PC-3 (cell line): ENCODE measurements around the gene CPVL.

Source experiments
- EZH2 ChIP-seq: fragments of 300-600 bp; sonication (generic); IDR thresholded peaks from one replicate; pipeline ENCODE4 v1.6.1; 2017; ENCODE audit warnings: antibody characterized with exemption, mild to moderate bottlenecking, low read length; ENCODE audit not compliant: unreplicated experiment
- EZH2phosphoT487 ChIP-seq: fragments of 300-600 bp; sonication (generic); IDR thresholded peaks from 2 replicates; pipeline ENCODE4 v1.6.1; 2018; ENCODE audit warnings: mild to moderate bottlenecking, antibody characterized with exemption, low read length, borderline replicate concordance
- TF ChIP-seq, protein P1 (sequence below): fragments of 300-600 bp; sonication (generic); conservative IDR thresholded peaks from 2 replicates; pipeline ENCODE4 v1.5.1; 2017; ENCODE audit warnings: antibody characterized with exemption, low read depth, mild to moderate bottlenecking, low read length

DNA sequence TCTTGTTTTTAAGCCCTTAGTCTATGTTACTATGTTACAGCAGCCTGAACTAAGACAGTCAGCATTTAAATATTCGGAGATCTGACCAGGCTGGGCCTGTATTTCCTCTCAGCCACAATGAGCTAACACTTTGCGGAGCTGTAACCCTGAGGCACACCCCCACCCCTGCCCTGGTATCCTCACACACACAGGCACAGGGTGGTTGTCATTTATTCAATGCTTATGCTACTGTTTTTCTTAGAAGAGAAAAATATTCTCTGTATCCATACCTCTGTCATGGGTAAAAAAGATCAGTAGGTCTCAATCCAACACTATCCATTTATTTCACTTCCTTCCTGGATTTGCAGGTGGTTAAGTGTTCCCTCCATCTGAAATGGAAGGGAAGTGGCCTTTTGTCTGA is 107.9 kb downstream of the CPVL start:
- TF ChIP-seq, protein P1, sequence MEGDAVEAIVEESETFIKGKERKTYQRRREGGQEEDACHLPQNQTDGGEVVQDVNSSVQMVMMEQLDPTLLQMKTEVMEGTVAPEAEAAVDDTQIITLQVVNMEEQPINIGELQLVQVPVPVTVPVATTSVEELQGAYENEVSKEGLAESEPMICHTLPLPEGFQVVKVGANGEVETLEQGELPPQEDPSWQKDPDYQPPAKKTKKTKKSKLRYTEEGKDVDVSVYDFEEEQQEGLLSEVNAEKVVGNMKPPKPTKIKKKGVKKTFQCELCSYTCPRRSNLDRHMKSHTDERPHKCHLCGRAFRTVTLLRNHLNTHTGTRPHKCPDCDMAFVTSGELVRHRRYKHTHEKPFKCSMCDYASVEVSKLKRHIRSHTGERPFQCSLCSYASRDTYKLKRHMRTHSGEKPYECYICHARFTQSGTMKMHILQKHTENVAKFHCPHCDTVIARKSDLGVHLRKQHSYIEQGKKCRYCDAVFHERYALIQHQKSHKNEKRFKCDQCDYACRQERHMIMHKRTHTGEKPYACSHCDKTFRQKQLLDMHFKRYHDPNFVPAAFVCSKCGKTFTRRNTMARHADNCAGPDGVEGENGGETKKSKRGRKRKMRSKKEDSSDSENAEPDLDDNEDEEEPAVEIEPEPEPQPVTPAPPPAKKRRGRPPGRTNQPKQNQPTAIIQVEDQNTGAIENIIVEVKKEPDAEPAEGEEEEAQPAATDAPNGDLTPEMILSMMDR, result no peak
- TF ChIP-seq EZH2, result no peak
- no peak for TF ChIP-seq EZH2phosphoT487
